HG02938 (cell line): ENCODE measurements around the gene RGL1.

Experiments used
- ATAC-seq: cut with Tn5 transposase; IDR thresholded peaks from one replicate; pipeline ENCODE4 v1.9.1; 2021; ENCODE audit warnings: mild to moderate bottlenecking, moderate library complexity; ENCODE audit not compliant: unreplicated experiment

The RGL1 gene

GRCh38 chr1:183911285-183911684, 106.4 kb downstream of the RGL1 start:
- peak; percentile 73 for ATAC-seq

DNA sequence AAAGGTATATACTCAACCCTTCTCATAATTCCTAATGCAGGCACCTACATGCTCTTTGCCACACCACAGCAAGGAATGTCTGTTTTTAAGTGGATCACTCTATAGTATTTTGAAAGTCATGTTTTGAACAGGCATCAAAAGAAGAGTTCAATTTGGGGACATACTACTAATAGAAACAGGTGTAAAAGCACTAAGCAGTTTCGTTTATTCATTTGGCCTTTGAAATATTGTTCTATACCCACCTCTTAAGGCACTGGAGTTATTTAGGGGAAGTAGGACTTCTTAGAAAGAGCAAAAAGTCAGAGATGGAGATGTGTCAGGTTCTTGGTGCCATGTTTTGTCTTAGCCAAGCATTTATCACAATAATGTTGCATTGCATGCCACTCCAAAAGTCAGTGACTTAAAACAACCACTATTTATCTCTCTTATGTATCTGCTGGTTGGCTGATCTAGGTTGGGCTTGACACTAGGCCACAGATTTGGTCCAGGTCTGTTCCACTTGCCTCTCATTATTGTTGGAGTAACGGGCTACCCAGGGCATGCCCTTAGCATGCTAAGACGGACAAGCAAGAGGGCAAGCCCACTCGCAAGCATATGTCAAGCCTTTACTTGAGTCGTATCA, 107.5 kb downstream of the RGL1 start:
- peak; percentile 61 for ATAC-seq

DNA sequence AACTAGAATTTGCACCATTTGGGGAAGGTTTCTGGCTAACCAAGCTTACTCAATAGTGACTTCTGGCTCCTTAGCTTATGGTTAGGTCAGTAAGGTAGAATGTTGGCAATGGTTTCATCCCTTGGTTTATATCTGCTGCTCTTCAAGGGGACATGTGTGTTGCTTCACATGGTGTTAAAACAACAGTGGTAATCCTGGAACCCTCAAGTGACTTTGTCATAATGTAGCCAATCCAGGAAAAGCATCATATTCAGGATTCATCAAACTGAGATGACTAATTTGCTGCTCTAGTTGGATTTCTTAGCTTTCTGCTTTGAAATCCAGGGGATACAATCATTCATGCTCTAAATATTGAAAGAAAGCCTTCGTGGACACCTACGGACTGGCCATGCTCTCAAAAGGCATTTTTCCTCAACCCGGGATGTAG, 108.7 kb downstream of the RGL1 start:
- no peak for ATAC-seq

GRCh38 chr1:183914276-183914675, 109.4 kb downstream of the RGL1 start:
- no peak for ATAC-seq

GRCh38 chr1:183914891-183915290, 110.0 kb downstream of the RGL1 start:
- no peak for ATAC-seq

DNA sequence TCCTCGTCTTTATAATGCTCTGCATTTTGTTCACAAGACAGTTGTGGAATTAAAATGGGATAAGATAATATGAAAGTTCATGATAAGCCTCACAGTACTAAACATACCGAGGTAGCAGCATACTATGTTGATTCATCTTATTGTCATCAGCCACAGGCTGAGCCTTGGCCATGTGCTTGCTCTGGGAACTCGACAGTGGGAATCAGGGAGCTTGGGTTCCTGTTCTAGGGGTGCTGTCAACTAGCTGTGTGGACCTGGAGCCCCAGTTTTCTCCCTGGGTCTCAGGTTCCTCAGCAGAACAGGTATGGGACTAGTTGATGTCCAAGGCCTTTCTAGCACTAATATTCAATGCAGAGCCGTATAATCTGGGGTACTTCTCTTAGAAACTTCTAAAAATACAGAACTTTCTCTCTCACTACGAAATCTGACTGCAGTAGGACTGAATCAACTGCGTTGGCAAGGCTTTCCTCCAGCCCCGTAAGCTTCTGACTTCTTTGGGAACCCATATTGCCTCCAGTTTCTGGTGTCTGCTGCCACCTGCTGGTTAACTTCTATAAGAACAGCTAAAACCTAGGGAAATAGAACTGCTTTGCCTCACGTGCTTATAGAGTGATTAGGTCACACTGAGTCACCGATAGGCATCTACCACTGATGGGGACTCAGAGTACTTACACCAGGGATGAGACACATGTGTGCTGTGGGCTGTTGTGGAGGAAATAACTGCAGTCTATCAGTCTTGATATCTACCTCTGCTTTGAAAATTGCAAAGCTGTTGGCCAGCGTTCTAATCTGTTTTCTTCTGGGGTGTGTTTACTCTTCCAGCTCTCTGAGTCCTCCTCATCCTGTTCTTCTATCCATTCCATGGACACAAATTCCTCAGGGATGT, 110.9 kb downstream of the RGL1 start:
- no peak for ATAC-seq

DNA sequence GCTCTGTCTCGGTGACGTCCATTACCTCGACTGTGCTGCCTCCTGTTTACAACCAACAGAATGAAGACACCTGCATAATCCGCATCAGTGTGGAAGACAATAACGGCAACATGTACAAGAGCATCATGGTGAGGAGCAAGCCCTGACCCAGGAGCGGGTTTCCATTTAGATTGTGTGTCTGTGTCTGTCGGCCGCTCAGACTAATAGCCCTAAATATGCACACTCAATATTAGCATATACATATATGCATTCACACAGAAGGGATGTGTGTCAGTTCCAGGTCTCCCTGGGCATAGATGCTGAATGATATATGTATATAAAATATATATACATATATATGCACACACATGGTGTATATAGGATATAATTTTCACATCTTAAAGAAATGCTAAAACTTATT, 111.7 kb downstream of the RGL1 start:
- no peak for ATAC-seq

DNA sequence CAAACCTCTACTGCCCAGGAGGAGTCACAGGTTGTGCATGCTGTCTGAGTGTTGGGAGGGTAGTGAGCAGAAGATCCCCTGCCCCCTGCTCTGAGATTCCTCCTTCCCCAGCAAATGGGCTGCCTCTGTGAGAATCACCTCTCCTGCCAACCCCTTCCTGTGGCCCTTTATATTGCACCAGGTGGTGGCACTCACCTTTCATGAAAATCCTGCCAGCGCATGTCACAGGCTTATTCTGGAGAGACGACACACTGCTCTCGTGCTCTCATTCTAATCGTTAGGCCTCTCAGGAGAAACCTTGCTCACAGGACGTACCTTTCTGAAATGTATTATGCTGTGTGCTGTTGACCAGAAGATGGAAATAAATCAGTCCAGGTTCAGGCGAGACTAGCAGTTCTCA, 113.7 kb downstream of the RGL1 start:
- no peak for ATAC-seq

DNA sequence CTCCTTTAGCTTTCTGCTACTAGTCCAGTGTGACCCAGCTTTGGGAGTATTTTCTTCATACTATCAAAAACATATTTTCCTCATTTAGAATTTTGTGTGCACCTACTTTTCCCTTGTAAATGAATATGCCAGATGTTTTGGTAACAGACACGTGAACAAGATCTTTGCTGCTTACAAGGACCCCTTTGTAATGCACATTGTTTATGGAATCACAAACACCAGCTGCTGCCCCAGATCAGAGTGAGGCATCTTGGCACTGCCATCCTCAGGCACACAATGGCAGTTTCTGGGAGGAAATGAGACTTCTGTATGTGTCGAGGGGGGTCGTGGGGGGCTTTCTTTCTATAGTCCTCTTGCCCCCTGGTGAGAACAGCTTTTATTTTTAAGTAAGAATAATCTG, 115.7 kb downstream of the RGL1 start:
- no peak for ATAC-seq

DNA sequence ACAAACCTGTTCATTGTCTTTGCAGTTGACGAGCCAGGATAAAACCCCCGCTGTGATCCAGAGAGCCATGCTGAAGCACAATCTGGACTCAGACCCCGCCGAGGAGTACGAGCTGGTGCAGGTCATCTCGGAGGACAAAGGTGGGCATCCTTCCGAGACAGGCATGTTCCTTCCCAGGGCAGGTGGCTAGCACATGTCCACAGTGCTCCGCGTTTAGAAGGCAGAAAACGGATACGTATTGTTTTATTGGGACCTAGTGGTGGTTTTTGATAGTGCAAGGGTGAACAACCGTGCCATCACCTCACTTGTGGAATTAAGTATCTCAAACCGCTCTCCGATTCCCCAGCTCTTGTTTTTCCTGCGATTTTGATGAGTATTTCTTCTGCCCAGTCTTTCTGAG, 117.3 kb downstream of the RGL1 start:
- no peak for ATAC-seq

DNA sequence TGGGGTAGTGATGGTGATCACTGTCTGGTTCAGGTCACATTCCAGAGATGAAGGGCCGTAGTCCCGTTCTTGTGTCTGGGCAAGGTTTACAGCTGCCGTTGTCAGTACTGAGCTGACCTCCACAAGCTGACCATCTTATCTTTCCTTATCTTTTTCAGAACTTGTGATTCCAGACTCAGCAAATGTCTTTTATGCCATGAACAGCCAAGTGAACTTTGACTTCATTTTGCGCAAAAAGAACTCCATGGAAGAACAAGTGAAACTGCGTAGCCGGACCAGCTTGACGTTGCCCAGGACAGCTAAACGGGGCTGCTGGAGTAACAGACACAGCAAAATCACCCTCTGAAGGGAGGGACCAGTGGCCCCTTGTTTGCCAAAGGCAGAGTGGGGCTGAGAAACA, 121.0 kb downstream of the RGL1 start:
- no peak for ATAC-seq

DNA sequence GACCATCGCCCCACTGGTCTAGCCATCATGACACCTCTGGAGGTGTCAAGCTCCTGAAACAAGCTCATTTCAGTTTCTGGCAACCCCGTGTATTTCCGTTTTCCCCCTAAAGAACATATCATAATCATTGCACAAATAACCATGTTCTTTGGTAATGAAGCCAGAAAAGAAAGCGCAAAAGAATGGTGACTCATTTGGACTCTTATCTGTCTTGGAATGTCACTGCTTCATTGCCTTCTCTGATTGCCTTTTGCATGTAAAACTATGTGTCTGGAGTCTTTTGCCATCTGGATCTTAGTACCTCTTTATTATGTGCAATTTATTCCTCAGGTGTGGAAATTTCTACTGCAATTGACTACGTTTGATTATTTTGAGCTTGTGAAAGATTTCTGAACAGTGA, 122.1 kb downstream of the RGL1 start:
- ATAC-seq, result no peak

GRCh38 chr1:183931646-183932271, 126.8 kb downstream of the RGL1 start:
- ATAC-seq, result no peak

DNA sequence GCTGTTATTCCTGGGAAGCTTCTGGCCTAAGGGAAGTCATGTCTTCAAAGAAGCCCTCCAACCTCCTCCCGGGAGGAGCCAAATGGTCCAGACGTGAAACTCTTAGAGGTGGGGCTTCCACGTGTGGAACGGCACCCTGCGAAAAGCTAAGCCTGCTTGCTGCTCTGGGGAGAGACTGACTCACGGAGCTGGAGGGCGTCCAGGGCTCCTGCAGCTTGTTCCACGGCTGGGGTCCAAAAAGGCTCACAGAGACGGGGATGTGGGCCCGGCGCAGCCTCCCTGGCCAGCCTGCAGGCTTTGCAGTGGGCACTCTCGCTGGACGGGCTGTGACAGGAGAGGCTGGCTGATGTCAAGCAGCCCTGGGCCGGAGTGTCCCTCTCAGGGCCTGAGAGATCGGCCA, 127.5 kb downstream of the RGL1 start:
- no peak for ATAC-seq

DNA sequence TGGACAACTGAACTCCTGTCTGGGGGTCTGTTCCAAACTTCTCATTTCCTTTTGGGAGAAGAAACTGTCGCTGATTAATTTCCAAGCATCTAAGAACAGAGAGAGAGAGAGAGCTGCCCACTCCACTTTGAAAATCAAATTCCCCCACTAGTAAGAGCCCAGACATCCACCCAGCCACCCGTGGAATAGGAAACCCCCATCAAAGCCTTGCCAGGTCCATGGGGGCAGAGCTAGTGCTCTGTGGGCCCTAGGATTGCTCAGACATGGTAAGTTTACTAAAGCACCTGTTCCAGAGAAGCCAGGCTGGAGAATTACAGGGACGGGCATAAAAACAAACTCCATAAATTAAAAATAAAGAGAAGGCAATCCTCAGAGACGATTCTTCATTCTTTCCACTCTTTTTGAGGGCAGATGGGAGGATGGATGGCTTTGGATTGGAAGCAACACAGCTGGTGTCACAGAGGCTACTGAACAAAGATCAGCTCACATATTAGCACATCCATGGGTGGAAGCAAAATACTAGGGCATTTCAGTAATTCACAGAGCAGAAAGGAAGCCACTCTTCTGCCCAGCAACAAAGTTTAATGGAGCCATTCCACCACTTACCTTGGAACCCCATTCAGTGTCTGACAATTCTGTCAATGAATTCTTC, 128.7 kb downstream of the RGL1 start:
- no peak for ATAC-seq

DNA sequence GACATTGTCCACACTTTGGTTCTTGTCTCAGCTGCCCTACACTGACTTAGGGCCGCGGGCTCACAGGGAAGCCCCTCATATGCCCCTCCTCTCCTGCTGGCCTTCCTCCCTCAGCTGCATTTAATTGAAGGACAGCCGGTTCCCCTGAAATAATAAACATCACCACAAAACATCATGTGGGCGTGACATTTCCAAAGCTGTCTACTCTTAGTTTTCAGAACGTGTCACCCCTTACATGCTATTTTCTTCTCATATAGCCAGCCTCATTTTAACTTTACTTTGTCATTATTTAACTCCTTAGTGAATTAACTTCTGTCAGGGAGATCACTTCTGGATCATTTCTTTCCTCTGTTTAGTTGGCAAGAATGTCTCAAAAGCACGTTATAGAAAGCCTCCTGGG, 129.4 kb downstream of the RGL1 start:
- no peak for ATAC-seq

DNA sequence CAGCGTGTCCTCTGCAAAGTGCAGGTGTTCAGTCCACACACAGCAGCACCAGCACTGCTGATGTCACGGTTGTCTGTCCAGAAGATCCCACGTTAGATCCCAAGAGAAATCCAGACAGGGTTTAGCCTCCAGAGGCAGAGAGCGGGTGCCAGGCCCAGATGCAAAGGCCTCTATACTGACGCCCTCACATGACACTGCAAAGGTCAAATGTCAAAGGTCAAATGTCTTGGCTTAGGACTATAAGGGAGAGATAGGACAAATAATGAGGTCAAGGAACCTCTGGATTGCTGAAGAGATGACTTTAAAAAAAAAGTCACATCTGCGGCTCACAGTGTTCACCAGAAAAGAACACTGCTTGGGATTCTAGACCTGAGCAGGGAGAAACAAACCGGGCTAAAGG, 131.1 kb downstream of the RGL1 start:
- ATAC-seq, result no peak

- no peak for ATAC-seq
These were observed 131.9 kb downstream of the RGL1 start for GRCh38 chr1:183936791-183937190.

DNA sequence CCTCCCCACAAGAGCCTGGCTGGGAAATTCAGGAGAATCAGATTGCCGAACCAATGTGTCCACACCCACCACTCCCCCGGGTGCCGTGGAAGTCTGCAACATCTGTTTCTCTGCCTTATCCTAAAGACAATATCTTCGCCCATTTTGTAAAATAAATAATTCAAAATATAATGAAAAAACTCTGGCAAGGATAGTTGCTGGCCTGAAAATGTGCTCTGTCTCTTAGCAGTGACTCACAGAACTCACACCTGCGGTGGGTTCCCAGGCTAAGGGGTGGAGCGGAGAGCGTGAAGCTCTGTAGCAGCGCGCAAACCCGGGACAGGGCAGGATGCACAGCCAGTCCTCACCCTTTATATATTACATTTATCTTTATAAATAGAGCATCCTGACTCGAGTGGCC, 132.7 kb downstream of the RGL1 start:
- ATAC-seq, result no peak

- ATAC-seq, result no peak
These were observed 136.1 kb downstream of the RGL1 start for GRCh38 chr1:183941001-183941400.

GRCh38 chr1:183942933-183943693, 138.2 kb downstream of the RGL1 start:
- ATAC-seq, result peak; percentile 82
